K562 (cell line): ENCODE data around the gene TRIM45.

ENCODE experiments used
- BHLHE40 ChIP-seq: IDR thresholded peaks from 2 replicates; pipeline ENCODE4 v1.6.1; 2011; ENCODE audit warnings: low read length, improper control_type of control experiment
- HDAC2 ChIP-seq: fragments of 450-650 bp; IDR thresholded peaks from 2 replicates; pipeline ENCODE4 v1.6.1; 2016; ENCODE audit warnings: mild to moderate bottlenecking
- MCM2 ChIP-seq: fragments of 450-650 bp; IDR thresholded peaks from 2 replicates; pipeline ENCODE4 v1.6.1; 2017; ENCODE audit warnings: low read depth, mild to moderate bottlenecking
- POLR2G ChIP-seq: fragments of 200-400 bp; formaldehyde crosslinking; IDR thresholded peaks from 2 replicates; pipeline ENCODE4 v1.6.1; 2017; ENCODE audit warnings: low read depth, mild to moderate bottlenecking, antibody characterized with exemption, low read length, moderate library complexity
- TGIF2 ChIP-seq: sonication (generic); formaldehyde crosslinking; IDR thresholded peaks from 2 replicates; pipeline ENCODE4 v1.8.1; 2022; ENCODE audit warnings: mild to moderate bottlenecking, missing genetic modification reagents, moderate library complexity

DNA sequence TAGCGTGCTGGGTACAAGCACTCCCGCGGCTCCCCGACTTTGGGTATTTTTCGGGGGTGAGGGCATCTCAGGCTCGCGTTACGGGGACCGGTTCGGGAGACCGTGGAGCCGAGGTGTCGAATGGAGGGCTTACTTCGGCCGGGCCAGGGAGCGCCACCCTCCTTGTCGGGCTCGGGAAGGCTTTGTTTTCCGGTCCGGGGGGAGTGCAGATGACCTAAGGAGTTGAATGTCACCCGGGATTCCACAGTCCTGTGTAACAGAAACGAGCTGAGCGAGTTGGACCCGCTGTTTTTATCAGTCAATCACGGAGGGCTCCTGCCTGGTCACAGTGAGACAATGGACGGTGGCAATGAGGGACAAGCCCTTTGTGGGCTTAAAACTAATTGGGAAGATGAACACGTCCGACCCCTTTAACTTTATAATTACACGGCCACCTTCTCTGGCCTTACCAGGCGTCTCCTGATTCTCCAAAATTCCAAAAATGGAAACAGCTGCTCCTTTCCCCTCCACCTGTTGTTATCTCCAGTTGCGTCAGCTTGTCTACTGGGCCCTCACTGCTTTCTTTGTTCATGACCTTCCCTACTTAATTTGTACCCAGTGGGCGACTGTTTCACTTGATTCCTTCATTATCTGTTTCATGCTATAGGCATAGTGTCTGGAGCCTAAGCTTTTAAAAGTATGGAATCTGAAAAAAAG, 929 bp upstream of the TRIM45 start:
- no peak for TF ChIP-seq MCM2
- TF ChIP-seq BHLHE40: no peak
- TF ChIP-seq POLR2G: no peak
- no peak for TF ChIP-seq HDAC2
- no peak for TF ChIP-seq TGIF2 (CRISPR knock-in tag)
